ENCODE data around the gene PPIAL4G.
"Not testable (repeated sequence)": the region's sequence is repeated elsewhere in the genome, so short reads cannot be mapped to it uniquely, and the experiment has no call there.

PPIAL4G gene

GRCh38 chr1:148483029-148483428, at the start of gene PPIAL4G:
PPIAL4G (minus strand) TSS chr1:148483302; CDS start chr1:148483252, 50 bp downstream.
- H3K9me3 Mint-ChIP-seq; ATAC-seq (ENCODE audit: low read depth); H3K4me1 Mint-ChIP-seq; DNase-seq (ENCODE audit: low spot score in 2 of 2); H3K4me3 Mint-ChIP-seq; H3K27me3 Mint-ChIP-seq; H3K27ac Mint-ChIP-seq; H3K36me3 Mint-ChIP-seq: not testable (repeated sequence)

GRCh38 chr1:148532158-148532557, 49.1 kb upstream of the PPIAL4G start:
- not testable (repeated sequence) for H3K4me1 Mint-ChIP-seq; H3K4me3 Mint-ChIP-seq; H3K27me3 Mint-ChIP-seq; ATAC-seq (ENCODE audit: low read depth); H3K9me3 Mint-ChIP-seq; H3K27ac Mint-ChIP-seq; DNase-seq (ENCODE audit: low spot score in 2 of 2); H3K36me3 Mint-ChIP-seq

- ATAC-seq (ENCODE audit: low read depth); H3K4me1 Mint-ChIP-seq; H3K36me3 Mint-ChIP-seq; H3K27me3 Mint-ChIP-seq; H3K9me3 Mint-ChIP-seq: not testable (repeated sequence)
- DNase-seq (ENCODE audit: low spot score in 2 of 2) = peak; percentile 36 to 52
- H3K4me3 Mint-ChIP-seq = peak overlapping the region; percentile 72
- peak overlapping the region; percentile 65 for H3K27ac Mint-ChIP-seq
Measured at GRCh38 chr1:148529101-148529567, 46.0 kb upstream of the PPIAL4G start.

GRCh38 chr1:148528591-148528990, 45.5 kb upstream of the PPIAL4G start:
- not testable (repeated sequence) for H3K9me3 Mint-ChIP-seq; H3K4me3 Mint-ChIP-seq; H3K36me3 Mint-ChIP-seq; H3K27me3 Mint-ChIP-seq; ATAC-seq (ENCODE audit: low read depth); H3K4me1 Mint-ChIP-seq; H3K27ac Mint-ChIP-seq
- DNase-seq (ENCODE audit: low spot score in 2 of 2) = peak; percentile 28 to 34

GRCh38 chr1:148526587-148526986, 43.5 kb upstream of the PPIAL4G start:
- not testable (repeated sequence) for H3K27ac Mint-ChIP-seq; DNase-seq (ENCODE audit: low spot score in 2 of 2); H3K27me3 Mint-ChIP-seq; ATAC-seq (ENCODE audit: low read depth); H3K4me3 Mint-ChIP-seq; H3K9me3 Mint-ChIP-seq; H3K4me1 Mint-ChIP-seq; H3K36me3 Mint-ChIP-seq

- Mint-ChIP-seq H3K27ac (peak overlapping the region; percentile 99), H3K4me3 (peak overlapping the region; percentile 91)
- not testable (repeated sequence) for H3K9me3 Mint-ChIP-seq; ATAC-seq (ENCODE audit: low read depth); H3K27me3 Mint-ChIP-seq; DNase-seq (ENCODE audit: low spot score in 2 of 2); H3K36me3 Mint-ChIP-seq; H3K4me1 Mint-ChIP-seq
Measured at GRCh38 chr1:148523205-148524144, 40.4 kb upstream of the PPIAL4G start.

- DNase-seq (ENCODE audit: low spot score in 2 of 2) (peak; percentile 89 to 96), ATAC-seq (ENCODE audit: low read depth) (peak; percentile 74)
- H3K36me3 Mint-ChIP-seq, H3K27me3 Mint-ChIP-seq, H3K4me1 Mint-ChIP-seq, H3K9me3 Mint-ChIP-seq: not testable (repeated sequence)
- H3K4me3 Mint-ChIP-seq = peak overlapping the region; percentile 91
- peak overlapping the region; percentile 99 for H3K27ac Mint-ChIP-seq
Measured at GRCh38 chr1:148522561-148523204, 39.6 kb upstream of the PPIAL4G start.

GRCh38 chr1:148522072-148522471, 39.0 kb upstream of the PPIAL4G start:
- peak; percentile 64 to 75 for DNase-seq (ENCODE audit: low spot score in 2 of 2)
- H3K4me1 Mint-ChIP-seq, H3K36me3 Mint-ChIP-seq, H3K27me3 Mint-ChIP-seq, H3K9me3 Mint-ChIP-seq: not testable (repeated sequence)
- H3K4me3 Mint-ChIP-seq = peak overlapping the region; percentile 91
- ATAC-seq (ENCODE audit: low read depth) = peak; percentile 46
- H3K27ac Mint-ChIP-seq = peak overlapping the region; percentile 99

GRCh38 chr1:148514310-148514709, 31.2 kb upstream of the PPIAL4G start:
- not testable (repeated sequence) for H3K27ac Mint-ChIP-seq; H3K4me1 Mint-ChIP-seq; H3K36me3 Mint-ChIP-seq; H3K4me3 Mint-ChIP-seq; H3K27me3 Mint-ChIP-seq; DNase-seq (ENCODE audit: low spot score in 2 of 2); ATAC-seq (ENCODE audit: low read depth); H3K9me3 Mint-ChIP-seq

- not testable (repeated sequence) for H3K27me3 Mint-ChIP-seq; DNase-seq (ENCODE audit: low spot score in 2 of 2); ATAC-seq (ENCODE audit: low read depth); H3K4me1 Mint-ChIP-seq; H3K9me3 Mint-ChIP-seq; H3K27ac Mint-ChIP-seq; H3K36me3 Mint-ChIP-seq; H3K4me3 Mint-ChIP-seq
Measured at GRCh38 chr1:148512571-148513184, 29.6 kb upstream of the PPIAL4G start.

GRCh38 chr1:148493933-148494332, 10.8 kb upstream of the PPIAL4G start:
- H3K36me3 Mint-ChIP-seq; H3K9me3 Mint-ChIP-seq; ATAC-seq (ENCODE audit: low read depth); H3K4me3 Mint-ChIP-seq; DNase-seq (ENCODE audit: low spot score in 2 of 2); H3K27ac Mint-ChIP-seq; H3K27me3 Mint-ChIP-seq; H3K4me1 Mint-ChIP-seq: not testable (repeated sequence)

GRCh38 chr1:148481134-148481533, 2.0 kb downstream of the PPIAL4G start:
- not testable (repeated sequence) for DNase-seq (ENCODE audit: low spot score in 2 of 2); H3K4me3 Mint-ChIP-seq; H3K4me1 Mint-ChIP-seq; H3K9me3 Mint-ChIP-seq; H3K36me3 Mint-ChIP-seq; H3K27ac Mint-ChIP-seq; ATAC-seq (ENCODE audit: low read depth); H3K27me3 Mint-ChIP-seq

- peak overlapping the region; percentile 24 for H3K4me3 Mint-ChIP-seq
- H3K36me3 Mint-ChIP-seq; ATAC-seq (ENCODE audit: low read depth); H3K27ac Mint-ChIP-seq; DNase-seq (ENCODE audit: low spot score in 2 of 2); H3K9me3 Mint-ChIP-seq; H3K4me1 Mint-ChIP-seq; H3K27me3 Mint-ChIP-seq: not testable (repeated sequence)
Measured at GRCh38 chr1:148459694-148460093, 23.4 kb downstream of the PPIAL4G start.

- H3K36me3 Mint-ChIP-seq; H3K9me3 Mint-ChIP-seq; H3K27me3 Mint-ChIP-seq; H3K4me1 Mint-ChIP-seq; ATAC-seq (ENCODE audit: low read depth): not testable (repeated sequence)
- Mint-ChIP-seq H3K27ac (peak overlapping the region; percentile 98), H3K4me3 (peak overlapping the region; percentile 80)
- peak; percentile 44 to 61 for DNase-seq (ENCODE audit: low spot score in 2 of 2)
Measured at GRCh38 chr1:148458901-148459581, 24.1 kb downstream of the PPIAL4G start.
